Spleen (tissue), 11 donors: ENCODE data around the gene RGL1. TPM values are rescaled to one million over a fixed set of nuclear protein-coding genes. Genes with fewer than 3 reads are reported as not detected.
"Not testable (repeated sequence)": the region's sequence is repeated elsewhere in the genome, so short reads cannot be mapped to it uniquely, and the experiment has no call there.

Experiments
- DNase-seq: peaks from one replicate; pipeline ENCODE4 v3.0.0-alpha.2; 2020
- H3K27ac ChIP-seq, 8 donors: fragments of 200-600 bp; sonication (generic) in 7 of 8; 1 replicate in 4 of 8; 2 replicates in 4 of 8; pipeline versions ENCODE4 v1.5.0 to v1.8.0; 2016 to 2021; ENCODE audit warnings: inconsistent platforms in 4 of 8, mild to moderate bottlenecking in 4 of 8, moderate library complexity in 1 of 8
- H3K27me3 ChIP-seq, 7 donors: fragments of 200-600 bp; sonication (generic) in 6 of 7; replicated peaks in 1 of 7; 1 replicate in 4 of 7; 2 replicates in 3 of 7; pipeline versions ENCODE4 v1.5.0 to v1.8.0; 2016 to 2021; ENCODE audit warnings: inconsistent platforms in 3 of 7, mild to moderate bottlenecking in 1 of 7
- H3K36me3 ChIP-seq, 6 donors: fragments of 200-600 bp; sonication (generic) in 5 of 6; 1 replicate in 4 of 6; 2 replicates in 2 of 6; pipeline versions ENCODE4 v1.5.0 to v1.8.0; 2016 to 2021; ENCODE audit warnings: inconsistent platforms in 2 of 6
- H3K4me1 ChIP-seq, 6 donors: fragments of 200-600 bp; sonication (generic) in 5 of 6; 1 replicate in 3 of 6; 2 replicates in 3 of 6; pipeline versions ENCODE4 v1.5.0 to v1.8.0; 2016 to 2021; ENCODE audit warnings: inconsistent platforms in 3 of 6
- H3K4me3 ChIP-seq, 8 donors: fragments of 200-600 bp; sonication (generic) in 7 of 8; 1 replicate in 4 of 8; 2 replicates in 4 of 8; pipeline versions ENCODE4 v1.5.0 to v1.8.0; 2016 to 2021; ENCODE audit warnings: inconsistent platforms in 4 of 8, mild to moderate bottlenecking in 4 of 8, moderate library complexity in 2 of 8
- H3K9me3 ChIP-seq, 8 donors: fragments of 200-600 bp; sonication (generic) in 7 of 8; 1 replicate in 4 of 8; 2 replicates in 4 of 8; pipeline versions ENCODE4 v1.5.0 to v1.8.0; 2016 to 2021; ENCODE audit warnings: inconsistent platforms in 4 of 8
- POLR2A ChIP-seq, 3 donors: fragments of 450-650 bp; IDR thresholded peaks; one replicate each; pipeline ENCODE4 v1.5.1; 2017; ENCODE audit warnings: antibody characterized with exemption in 3 of 3, mild to moderate bottlenecking in 1 of 3
- POLR2AphosphoS5 ChIP-seq, 3 donors: sonication (generic); formaldehyde crosslinking; IDR thresholded peaks; one replicate each; pipeline ENCODE4 v1.5.1; 2017; ENCODE audit warnings: antibody characterized with exemption in 3 of 3
- WGBS, 5 donors: extraction: QIAGEN DNeasy Blood & Tissue Kit in 3 of 5; methylation state at CpG; one replicate each; pipeline versions ENCODE4 v1.1.5 to v1.1.7; 2013 to 2018; 5-methylcytosine and 5-hydroxymethylcytosine counted together
- intact Hi-C: fragments of 100-400 bp; cut with DNase I; formaldehyde crosslinking; loops from one replicate; pipeline ENCODE4 v1.15.0; 2023; ENCODE audit warnings: low total_unique reads
- polyA plus RNA-seq, 3 donors: library from polyadenylated mRNA; stranded (reverse); fragments of 200-250 nt; gene quantifications; one replicate each; pipeline ENCODE4 v1.2.1, GENCODE V29; 2013
- total RNA-seq, 7 donors: library from RNA; depleted of rRNA in 3 of 7; stranded (reverse); fragments of >200 nt in 3 of 7; fragmentation: NEBNext Ultra II Directional in 4 of 7; extraction: Animal tissue kit (Norgen Biotek cat#: 25700) in 4 of 7; gene quantifications; one replicate each; pipeline versions ENCODE4 v1.1.0 to v1.2.1, GENCODE V29; 2016 to 2021
- TF ChIP-seq, protein P1 (sequence below), 11 experiments: fragments of 200-600 bp in 7 of 11; fragments of 450-650 bp in 4 of 11; sonication (generic) in 4 of 11; IDR thresholded peaks in 8 of 11; conservative IDR thresholded peaks in 3 of 11; 1 replicate in 7 of 11; 2 replicates in 4 of 11; pipeline versions ENCODE4 v1.4.0 to v1.8.0; 2016 to 2021; ENCODE audit warnings: antibody characterized with exemption in 11 of 11, inconsistent platforms in 4 of 11, mild to moderate bottlenecking in 1 of 11
- donor health status: healthy with polysubstance abuse.
- donor health status: DM: no; HTN: no; CAD: no; lungs with moderate emphysema.
- donor health status: DM: no; HTN: no; CAD: no.
- donor health status: Bipolar disorder and iron deficiency.
- donor health status: healthy.
- donor health status: DM: no; HTN: no; CAD: no.
- donor health status: DM: yes; HTN: yes; CAD: no.

The RGL1 gene
- total and polyA plus RNA-seq, 10 donors, result 14.3 to 126 (median 71.4) TPM

DNA sequence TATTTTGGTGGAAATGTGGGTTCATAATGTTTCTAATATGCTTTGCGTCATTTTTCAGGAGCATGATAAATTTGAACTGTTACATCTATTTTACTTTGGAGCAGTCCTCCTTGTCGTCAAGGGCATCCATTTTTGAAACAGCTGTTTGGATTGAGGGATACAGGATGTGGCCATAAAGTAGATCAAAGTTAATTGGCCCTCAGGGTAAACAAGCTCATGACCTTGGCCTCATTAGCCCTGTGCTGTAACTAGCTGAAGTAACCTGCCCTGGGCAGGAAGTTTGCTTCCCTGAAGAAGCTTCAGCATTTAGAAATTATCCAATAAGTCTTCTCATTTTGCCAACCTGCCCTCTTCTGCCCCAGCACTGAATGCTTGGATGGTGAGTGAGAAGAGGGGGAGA is 24.8 kb upstream of the RGL1 start:
- WGBS, 5 donors, result 69 to 80% (median 72%) methylated on average over 2 of the region's 2 CpGs
- Histone ChIP-seq H3K36me3 (no peaks in the 10 kb centered on the region), H3K4me3 (no peak overlapping the region), H3K27me3 (no peaks in the 10 kb centered on the region), H3K4me1 (no peaks in the 10 kb centered on the region), H3K27ac (no peak overlapping the region), H3K9me3 (peaks cover 0 to 6% (median 3%) of the 10 kb centered on the region in 8 donors)
- no peak for TF ChIP-seq POLR2A (IDR thresholded peaks at IDR 0.05)
- TF ChIP-seq, protein P1, sequence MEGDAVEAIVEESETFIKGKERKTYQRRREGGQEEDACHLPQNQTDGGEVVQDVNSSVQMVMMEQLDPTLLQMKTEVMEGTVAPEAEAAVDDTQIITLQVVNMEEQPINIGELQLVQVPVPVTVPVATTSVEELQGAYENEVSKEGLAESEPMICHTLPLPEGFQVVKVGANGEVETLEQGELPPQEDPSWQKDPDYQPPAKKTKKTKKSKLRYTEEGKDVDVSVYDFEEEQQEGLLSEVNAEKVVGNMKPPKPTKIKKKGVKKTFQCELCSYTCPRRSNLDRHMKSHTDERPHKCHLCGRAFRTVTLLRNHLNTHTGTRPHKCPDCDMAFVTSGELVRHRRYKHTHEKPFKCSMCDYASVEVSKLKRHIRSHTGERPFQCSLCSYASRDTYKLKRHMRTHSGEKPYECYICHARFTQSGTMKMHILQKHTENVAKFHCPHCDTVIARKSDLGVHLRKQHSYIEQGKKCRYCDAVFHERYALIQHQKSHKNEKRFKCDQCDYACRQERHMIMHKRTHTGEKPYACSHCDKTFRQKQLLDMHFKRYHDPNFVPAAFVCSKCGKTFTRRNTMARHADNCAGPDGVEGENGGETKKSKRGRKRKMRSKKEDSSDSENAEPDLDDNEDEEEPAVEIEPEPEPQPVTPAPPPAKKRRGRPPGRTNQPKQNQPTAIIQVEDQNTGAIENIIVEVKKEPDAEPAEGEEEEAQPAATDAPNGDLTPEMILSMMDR (IDR thresholded peaks at IDR 0.05 in 8 of 11, conservative IDR thresholded peaks at IDR 0.05 in 3 of 11), result no peak
- DNase-seq, result no peak
- intact Hi-C loops, result no loop called here

DNA sequence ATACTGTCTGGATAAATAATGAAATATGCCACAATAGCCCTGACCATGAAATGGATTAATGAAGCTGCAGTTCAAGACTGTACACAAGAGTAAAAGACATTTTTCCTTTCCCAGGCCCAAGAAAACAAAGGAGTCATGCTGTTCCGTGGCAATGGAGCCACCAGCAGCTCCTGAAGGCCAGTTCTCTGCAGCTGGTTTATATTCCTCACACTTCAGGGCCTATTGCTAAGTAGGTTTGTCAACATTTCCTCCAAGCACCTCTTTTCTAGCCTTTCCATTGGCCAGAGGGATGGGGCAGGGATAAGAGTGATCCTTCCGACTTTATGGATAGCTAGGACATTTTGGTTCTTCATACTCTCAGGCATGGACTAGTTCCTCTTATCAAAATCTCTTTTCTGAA is 24.2 kb upstream of the RGL1 start:
- H3K27ac ChIP-seq, result no peak overlapping the region
- H3K9me3 ChIP-seq, result peaks cover 0 to under 1% (median 0%) of the 10 kb centered on the region in 8 donors
- H3K4me3 ChIP-seq, result no peak overlapping the region
- WGBS, 5 donors, result 83 to 98% (median 92%) methylated on average over 2 of the region's 2 CpGs
- TF ChIP-seq, protein P1 (IDR thresholded peaks at IDR 0.05 in 8 of 11, conservative IDR thresholded peaks at IDR 0.05 in 3 of 11), result no peak
- TF ChIP-seq POLR2A (IDR thresholded peaks at IDR 0.05), result no peak
- no peaks in the 10 kb centered on the region for H3K36me3 ChIP-seq
- H3K27me3 ChIP-seq, result no peaks in the 10 kb centered on the region
- intact Hi-C loops, result no loop called here
- H3K4me1 ChIP-seq, result no peaks in the 10 kb centered on the region
- DNase-seq, result no peak

DNA sequence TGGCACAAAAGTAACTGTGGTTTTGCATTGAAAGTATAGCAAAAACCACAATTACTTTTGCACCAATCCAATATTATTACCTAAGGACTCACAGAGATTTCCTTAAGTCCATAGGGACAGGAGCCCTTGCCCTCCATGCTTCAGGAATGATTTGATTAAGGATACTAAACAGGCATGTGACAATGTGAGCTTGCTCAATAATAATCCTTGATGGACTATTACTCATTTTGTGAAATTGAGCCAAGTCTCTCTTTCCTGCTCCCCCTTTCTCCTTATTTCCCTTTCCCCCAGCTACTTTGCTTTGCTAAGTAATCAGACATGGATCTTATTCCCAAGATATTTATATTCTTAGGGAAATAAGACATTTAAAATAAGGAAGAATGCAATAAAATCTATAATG is 21.6 kb upstream of the RGL1 start:
- DNase-seq, result no peak
- Histone ChIP-seq H3K4me3 (no peak overlapping the region), H3K36me3 (no peaks in the 10 kb centered on the region), H3K27me3 (no peaks in the 10 kb centered on the region), H3K27ac (no peak overlapping the region), H3K4me1 (no peaks in the 10 kb centered on the region), H3K9me3 (no peaks in the 10 kb centered on the region)
- TF ChIP-seq, protein P1 (IDR thresholded peaks at IDR 0.05 in 8 of 11, conservative IDR thresholded peaks at IDR 0.05 in 3 of 11), result no peak
- no peak for TF ChIP-seq POLR2A (IDR thresholded peaks at IDR 0.05)
- no peak for TF ChIP-seq POLR2AphosphoS5 (IDR thresholded peaks at IDR 0.05)
- intact Hi-C loops, result no loop called here

DNA sequence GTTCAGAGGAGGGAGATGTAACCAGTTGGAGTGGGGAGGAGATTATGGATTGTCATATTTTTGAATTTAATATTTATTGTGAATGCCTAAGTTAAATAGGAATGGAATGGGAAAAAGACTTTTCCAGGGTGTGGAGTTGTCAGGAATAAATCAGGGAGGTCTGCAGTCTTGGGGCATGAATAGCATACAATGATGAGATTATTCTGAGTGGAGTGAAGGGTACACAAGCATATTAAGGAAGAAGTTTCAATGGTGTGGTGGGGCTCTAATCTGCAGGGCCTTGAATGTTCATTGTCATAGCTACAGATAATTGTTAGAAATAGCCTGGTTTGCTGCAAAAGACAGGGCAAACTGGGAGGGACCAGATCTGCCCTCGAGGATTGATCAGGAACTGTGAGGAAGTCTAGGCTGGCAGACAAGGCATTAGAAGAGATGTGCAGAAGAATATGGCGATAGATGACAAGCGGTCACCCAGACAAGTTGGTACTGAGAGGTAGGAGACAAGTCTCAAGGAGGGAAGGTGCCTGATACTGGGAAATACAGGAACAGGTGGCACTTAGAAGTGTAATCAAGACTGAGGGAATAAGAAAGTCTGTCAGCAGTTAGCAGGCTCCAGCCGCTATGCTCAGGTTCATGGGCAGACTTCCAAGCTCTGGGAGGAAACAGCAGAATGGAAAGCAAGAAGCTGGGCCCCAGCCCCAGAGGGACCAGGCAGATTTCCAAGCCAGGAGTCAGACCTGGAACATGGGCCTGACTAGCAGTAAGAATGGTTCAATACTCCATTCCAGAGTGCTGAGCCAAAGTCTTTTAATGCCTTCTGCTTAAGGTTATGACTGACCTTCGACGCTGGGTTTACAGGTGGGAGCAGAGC is 20.9 kb upstream of the RGL1 start:
- intact Hi-C loops, result no loop called here
- Histone ChIP-seq H3K27me3 (no peaks in the 10 kb centered on the region), H3K4me3 (no peak overlapping the region), H3K4me1 (no peaks in the 10 kb centered on the region), H3K36me3 (no peaks in the 10 kb centered on the region), H3K27ac (no peak overlapping the region), H3K9me3 (no peaks in the 10 kb centered on the region)
- DNase-seq, result no peak
- TF ChIP-seq POLR2AphosphoS5 (IDR thresholded peaks at IDR 0.05) (no peak), POLR2A (IDR thresholded peaks at IDR 0.05) (no peak)
- TF ChIP-seq, protein P1 (IDR thresholded peaks at IDR 0.05 in 8 of 11, conservative IDR thresholded peaks at IDR 0.05 in 3 of 11), result no peak
- 79 to 87% (median 84%) methylated on average over 6 of the region's 6 CpGs for WGBS, 5 donors

DNA sequence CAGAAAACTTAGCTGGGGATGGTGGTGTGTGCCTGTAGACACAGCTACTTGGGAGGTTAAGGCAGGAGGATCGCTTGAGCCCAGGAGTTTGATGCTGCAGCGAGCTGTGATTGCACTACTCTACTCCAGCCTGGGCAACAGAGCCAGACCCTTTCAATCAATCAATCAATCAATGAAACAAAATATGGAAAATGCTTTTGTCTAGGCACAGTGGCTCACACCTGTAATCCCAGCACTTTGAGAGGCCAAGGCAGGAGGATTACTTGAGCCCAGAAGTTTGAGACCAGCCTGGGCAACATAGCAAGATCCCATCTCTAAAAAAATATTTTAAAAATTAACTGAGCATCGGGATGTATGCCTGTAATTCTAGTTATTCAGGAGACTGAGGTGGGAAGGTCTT is 19.0 kb upstream of the RGL1 start:
- WGBS, 5 donors, result 81 to 97% (median 96%) methylated on average over 3 of the region's 3 CpGs
- H3K36me3 ChIP-seq, H3K9me3 ChIP-seq, H3K4me3 ChIP-seq, intact Hi-C loops, DNase-seq, H3K4me1 ChIP-seq, H3K27ac ChIP-seq, H3K27me3 ChIP-seq: not testable (repeated sequence)
